GM18858 (cell line): Measurements from ENCODE around the gene SAA4.
A peak's percentile ranks its signal among the peaks of the same experiment; 100 is the strongest.
"Not testable (repeated sequence)": the region's sequence is repeated elsewhere in the genome, so short reads cannot be mapped to it uniquely, and the experiment has no call there.

Source experiments
- ATAC-seq: cut with Tn5 transposase; IDR thresholded peaks from one replicate; pipeline ENCODE4 v1.9.1; 2021; ENCODE audit not compliant: unreplicated experiment

Gene SAA4

DNA sequence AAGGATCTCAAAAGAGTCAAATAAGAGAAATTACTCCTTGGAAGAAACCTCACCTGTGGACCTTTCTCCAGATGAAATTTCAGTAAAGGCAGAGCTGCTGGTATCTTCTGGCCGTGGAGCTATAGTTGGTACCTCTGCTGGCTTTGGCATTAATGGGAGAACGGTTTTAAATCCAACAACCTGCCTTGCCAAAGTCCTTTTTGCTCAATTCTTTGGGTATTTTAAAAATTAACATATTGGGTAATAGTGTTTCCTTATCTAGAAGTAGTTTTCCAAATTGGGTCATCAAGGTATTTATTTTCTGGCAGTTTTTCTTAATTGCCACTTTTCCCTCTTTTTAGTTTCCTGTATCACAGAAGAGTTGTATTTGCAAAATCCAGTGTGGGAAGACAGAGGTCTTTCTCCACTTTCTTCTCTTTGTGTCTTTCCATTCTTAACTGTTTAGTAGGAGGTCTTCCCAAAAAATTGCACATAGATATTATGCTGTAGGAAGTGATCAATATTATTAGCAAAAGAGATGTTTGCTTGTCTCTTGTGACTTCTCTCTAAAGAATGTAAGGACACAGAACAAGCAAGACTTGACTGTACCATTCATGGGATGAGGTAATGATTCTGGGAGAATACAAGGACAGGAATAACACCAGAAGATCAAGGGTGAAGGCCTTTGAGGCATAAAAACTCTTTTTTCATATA is at the start of gene SAA4:
SAA4 (minus strand) TSS at position 139 of the 693 bp plus-strand sequence. CDS start 876 bp downstream, outside the sequence.
- ATAC-seq, result no peak

- ATAC-seq, result no peak
Observed at GRCh38 chr11:18285841-18286240, 49.2 kb upstream of the SAA4 start.

DNA sequence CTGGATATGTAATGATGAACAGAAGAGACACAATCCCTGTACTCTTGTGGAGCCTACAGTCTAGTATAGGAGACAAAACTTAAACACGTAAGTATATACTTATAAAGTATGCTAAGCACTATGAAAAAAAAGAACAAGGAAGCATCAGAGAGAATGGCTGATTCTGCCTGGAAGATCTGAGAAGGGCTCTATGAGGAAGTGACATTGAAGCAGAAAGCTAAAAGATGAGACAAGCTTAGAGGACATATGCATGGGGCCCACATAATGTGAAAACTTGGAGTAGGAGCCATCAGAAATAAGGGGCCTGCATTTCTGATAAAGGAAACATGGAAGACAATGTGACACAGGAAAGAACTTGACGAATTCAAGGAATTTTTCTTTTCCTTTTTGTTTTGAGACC is 46.0 kb upstream of the SAA4 start:
- no peak for ATAC-seq

GRCh38 chr11:18280438-18281045 is 43.9 kb upstream of the SAA4 start:
- peak; percentile 90 for ATAC-seq

- no peak for ATAC-seq
Observed at GRCh38 chr11:18277565-18278271, 41.1 kb upstream of the SAA4 start.

DNA sequence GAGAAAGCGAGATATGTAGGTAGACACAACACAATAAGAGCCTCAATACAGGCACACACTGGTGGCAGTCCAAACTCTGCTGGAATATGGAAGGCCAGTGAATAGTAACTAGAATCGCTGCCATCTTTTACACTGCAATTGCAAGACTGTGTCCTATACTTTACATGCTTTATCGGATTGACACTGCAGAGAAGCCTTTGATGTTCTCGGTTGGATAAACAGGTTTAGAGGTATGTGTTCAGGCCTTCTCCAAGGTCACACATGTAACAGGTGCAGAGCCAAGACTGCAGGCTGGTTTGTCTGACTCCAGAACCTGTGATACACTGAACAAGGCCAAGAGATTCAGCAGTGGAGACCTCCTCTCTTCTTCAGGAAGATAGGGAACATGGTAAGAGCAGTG is 34.6 kb upstream of the SAA4 start:
- no peak for ATAC-seq

GRCh38 chr11:18270102-18270501 is 33.5 kb upstream of the SAA4 start:
- ATAC-seq, result no peak

DNA sequence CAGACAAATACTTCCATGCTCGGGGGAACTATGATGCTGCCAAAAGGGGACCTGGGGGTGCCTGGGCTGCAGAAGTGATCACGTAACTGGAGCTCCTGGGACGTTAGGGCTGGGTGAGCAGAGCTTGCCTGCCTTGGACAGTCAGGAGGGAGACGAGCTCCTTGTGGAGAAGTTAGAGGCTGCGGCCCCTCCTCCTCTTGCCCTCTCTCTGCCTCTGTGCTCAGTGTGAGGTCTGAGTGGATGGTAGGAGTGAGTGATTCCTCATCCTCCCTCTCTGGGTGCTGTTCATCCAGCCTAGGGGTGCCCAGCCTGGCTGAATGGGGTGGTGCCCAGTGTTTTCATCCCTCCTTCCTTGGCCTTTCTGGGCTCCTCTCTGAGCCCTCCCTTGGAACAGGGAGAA is 32.6 kb upstream of the SAA4 start:
- not testable (repeated sequence) for ATAC-seq

- peak; percentile 40 for ATAC-seq
Observed at GRCh38 chr11:18267335-18268133, 30.9 kb upstream of the SAA4 start.

DNA sequence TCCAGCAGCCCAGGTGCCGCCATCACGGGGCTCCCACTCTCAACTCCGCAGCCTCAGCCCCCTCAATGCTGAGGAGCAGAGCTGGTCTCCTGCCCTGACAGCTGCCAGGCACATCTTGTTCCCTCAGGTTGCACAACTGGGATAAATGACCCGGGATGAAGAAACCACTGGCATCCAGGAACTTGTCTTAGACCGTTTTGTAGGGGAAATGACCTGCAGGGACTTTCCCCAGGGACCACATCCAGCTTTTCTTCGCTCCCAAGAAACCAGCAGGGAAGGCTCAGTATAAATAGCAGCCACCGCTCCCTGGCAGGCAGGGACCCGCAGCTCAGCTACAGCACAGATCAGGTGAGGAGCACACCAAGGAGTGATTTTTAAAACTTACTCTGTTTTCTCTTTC is 29.3 kb upstream of the SAA4 start, which contains the start of gene SAA1:
SAA1 (plus strand) TSS at position 316 of the 400 bp plus-strand sequence. CDS start 624 bp downstream, outside the sequence.
- ATAC-seq, result no peak

DNA sequence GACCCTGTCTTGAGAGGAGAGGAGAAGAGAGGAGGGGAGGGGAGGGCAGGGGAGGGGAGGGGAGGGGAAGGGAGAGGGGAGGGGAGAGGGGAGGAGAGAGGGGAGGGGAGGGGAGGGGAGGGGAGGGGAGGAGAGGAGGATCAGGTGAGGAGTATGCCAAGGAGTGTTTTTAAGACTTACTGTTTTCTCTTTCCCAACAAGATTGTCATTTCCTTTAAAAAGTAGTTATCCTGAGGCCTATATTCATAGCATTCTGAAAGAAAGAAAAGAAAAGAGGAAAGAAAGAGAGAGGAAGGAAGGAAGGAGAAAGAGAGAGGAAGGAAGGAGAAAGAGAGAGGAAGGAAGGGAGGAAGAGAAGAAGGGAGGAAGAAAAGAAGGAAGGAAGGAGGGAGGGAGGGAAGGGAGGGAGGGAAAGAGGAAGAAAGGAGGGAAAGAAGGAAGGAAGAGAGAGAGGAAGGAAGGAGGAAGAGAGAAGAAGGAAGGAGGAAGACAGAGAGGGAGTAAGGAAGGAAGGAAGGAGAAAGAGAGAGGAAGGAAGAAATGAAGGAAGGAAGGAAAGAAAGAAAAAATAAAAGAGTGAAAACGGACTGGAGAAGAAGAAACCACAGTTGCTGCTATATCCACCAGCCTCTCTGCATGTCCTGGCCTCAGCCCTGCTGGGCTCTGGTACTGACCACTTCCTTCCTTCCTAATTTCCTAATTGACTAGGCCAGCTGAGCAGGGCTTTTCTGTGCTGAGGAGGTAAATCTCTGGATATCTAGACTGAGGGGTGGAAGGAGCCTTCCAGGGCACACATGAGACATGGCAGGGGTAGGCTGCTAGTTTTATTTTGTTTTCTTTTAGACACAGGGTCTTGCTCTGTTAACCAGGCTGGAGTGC is 28.3 kb upstream of the SAA4 start:
- ATAC-seq, result no peak

- ATAC-seq, result peak; percentile 50
Observed at GRCh38 chr11:18264035-18264434, 27.4 kb upstream of the SAA4 start.

GRCh38 chr11:18262681-18263350 is 26.2 kb upstream of the SAA4 start:
- not testable (repeated sequence) for ATAC-seq

DNA sequence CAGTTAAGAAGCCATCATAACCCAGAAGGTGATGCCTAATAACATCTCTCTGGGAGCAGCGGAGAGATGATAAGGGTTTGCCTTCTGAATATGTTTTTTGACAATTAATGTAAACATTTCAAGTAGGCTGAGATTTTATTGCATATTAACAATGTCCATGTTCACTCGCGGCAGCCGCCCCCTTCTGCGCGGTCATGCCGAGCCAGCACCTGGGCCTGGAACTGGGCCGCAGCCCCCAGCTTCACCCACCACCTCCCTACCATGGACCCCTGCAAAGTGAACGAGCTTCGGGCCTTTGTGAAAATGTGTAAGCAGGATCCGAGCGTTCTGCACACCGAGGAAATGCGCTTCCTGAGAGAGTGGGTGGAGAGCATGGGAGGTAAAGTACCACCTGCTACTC is 25.1 kb upstream of the SAA4 start:
- ATAC-seq, result no peak

GRCh38 chr11:18259259-18259658 is 22.7 kb upstream of the SAA4 start:
- ATAC-seq, result no peak

GRCh38 chr11:18254781-18255361 is 18.3 kb upstream of the SAA4 start:
- ATAC-seq, result no peak

GRCh38 chr11:18253778-18254338 is 17.3 kb upstream of the SAA4 start:
- no peak for ATAC-seq

DNA sequence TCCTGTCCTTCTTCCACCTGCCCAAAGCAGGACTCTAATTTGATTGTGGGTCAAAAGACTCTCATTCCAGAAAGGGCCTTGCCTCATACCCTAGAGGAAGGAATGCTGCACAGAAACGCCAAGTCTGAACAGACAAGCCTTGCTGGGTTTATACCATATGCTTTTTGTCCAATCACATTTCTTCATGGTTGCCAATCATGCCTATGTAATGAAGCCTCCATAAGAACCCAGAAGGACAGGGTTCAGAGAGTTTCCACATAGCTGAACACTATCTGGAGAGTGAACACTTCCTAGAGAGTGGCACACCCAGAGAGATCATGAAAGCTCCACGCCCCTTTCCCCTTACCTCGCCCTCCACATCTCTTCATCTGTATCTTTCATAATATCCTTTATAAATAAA is 16.6 kb upstream of the SAA4 start:
- no peak for ATAC-seq

- ATAC-seq, result no peak
Observed at GRCh38 chr11:18248561-18248960, 12.0 kb upstream of the SAA4 start, which contains the start of gene SAA2. SAA2 (minus strand) TSS chr11:18248668; CDS start chr11:18248011, 657 bp downstream.
